Measurements from ENCODE around the gene KRTAP5-10.
"Not testable (repeated sequence)": the region's sequence is repeated elsewhere in the genome, so short reads cannot be mapped to it uniquely, and the experiment has no call there.

KRTAP5-10 gene

GRCh38 chr11:71611218-71611910 is 46.0 kb downstream of the KRTAP5-10 start:
- not testable (repeated sequence) for DNase-seq (ENCODE audit: low spot score)

- DNase-seq (ENCODE audit: low spot score): not testable (repeated sequence)
These were observed 48.6 kb downstream of the KRTAP5-10 start for GRCh38 chr11:71613931-71614330.

- DNase-seq (ENCODE audit: low spot score): not testable (repeated sequence)
These were observed 49.1 kb downstream of the KRTAP5-10 start for GRCh38 chr11:71614366-71614917.

GRCh38 chr11:71615003-71615402 is 49.6 kb downstream of the KRTAP5-10 start:
- DNase-seq (ENCODE audit: low spot score): not testable (repeated sequence)

Data from putamen (tissue), 1 donor.